Stomach (tissue), 9 donors: ENCODE results near the gene ZNF692. TPM values are rescaled to one million over a fixed set of nuclear protein-coding genes. Genes with fewer than 3 reads are reported as not detected.

Source experiments
- DNase-seq, 2 donors: peaks; one replicate each; pipeline versions ENCODE4 v3.0.0 to v3.0.0-alpha.2; 2013 to 2019
- H3K27ac ChIP-seq, 5 donors: fragments of 200-600 bp in 4 of 5; sonication (generic) in 4 of 5; one replicate each; pipeline ENCODE4 v1.5.1; 2013 to 2019; ENCODE audit warnings: mild to moderate bottlenecking in 1 of 5, moderate library complexity in 1 of 5
- H3K27me3 ChIP-seq, 3 donors: fragments of 200-600 bp; sonication (generic); one replicate each; pipeline ENCODE4 v1.5.1; 2017 to 2019; ENCODE audit warnings: mixed run types in 1 of 3
- H3K36me3 ChIP-seq, 4 donors: fragments of 200-600 bp; sonication (generic); 1 replicate in 3 of 4; 2 replicates in 1 of 4; pipeline ENCODE4 v1.5.1; 2016 to 2019
- H3K4me1 ChIP-seq, 4 donors: fragments of 200-600 bp; sonication (generic); one replicate each; pipeline ENCODE4 v1.5.1; 2016 to 2019
- H3K4me3 ChIP-seq, 4 donors: fragments of 200-600 bp; sonication (generic) in 3 of 4; one replicate each; pipeline ENCODE4 v1.5.1; 2016 to 2019; ENCODE audit warnings: mild to moderate bottlenecking in 1 of 4
- H3K9me3 ChIP-seq, 4 donors: fragments of 200-600 bp; sonication (generic); one replicate each; pipeline ENCODE4 v1.5.1; 2016 to 2019
- EP300 ChIP-seq: sonication (generic); formaldehyde crosslinking; IDR thresholded peaks from one replicate; pipeline ENCODE4 v1.6.1; 2017; ENCODE audit warnings: antibody characterized with exemption
- POLR2A ChIP-seq, 4 donors: fragments of 450-650 bp; IDR thresholded peaks; one replicate each; pipeline ENCODE4 v1.6.1; 2016; ENCODE audit warnings: antibody characterized with exemption in 4 of 4, control low read depth in 2 of 4, mild to moderate bottlenecking in 1 of 4, moderate library complexity in 1 of 4
- POLR2AphosphoS5 ChIP-seq, 3 donors: sonication (generic); formaldehyde crosslinking; IDR thresholded peaks; one replicate each; pipeline ENCODE4 v1.6.1; 2016; ENCODE audit warnings: antibody characterized with exemption in 3 of 3
- WGBS, 5 donors: extraction: QIAGEN DNeasy Blood & Tissue Kit in 3 of 5; methylation state at CpG; one replicate each; pipeline versions ENCODE4 v1.1.5 to v1.1.7; 2013 to 2018; 5-methylcytosine and 5-hydroxymethylcytosine counted together
- intact Hi-C: fragments of 100-400 bp; cut with DNase I; formaldehyde crosslinking; loops from one replicate; pipeline ENCODE4 v1.15.1; 2023; ENCODE audit warnings: low total_unique reads
- polyA plus RNA-seq, 3 donors: library from polyadenylated mRNA; stranded (reverse); fragments of 200-250 nt; gene quantifications; one replicate each; pipeline ENCODE4 v1.2.3, GENCODE V29; 2013
- total RNA-seq, 5 donors: library from RNA; depleted of rRNA; stranded (reverse); fragments of >200 nt; gene quantifications; one replicate each; pipeline versions ENCODE4 v1.1.0 to v1.2.3, GENCODE V29; 2014 to 2016
- TF ChIP-seq, protein P1 (sequence below), 7 experiments: fragments of 450-650 bp in 4 of 7; fragments of 200-600 bp in 3 of 7; sonication (generic) in 3 of 7; IDR thresholded peaks; one replicate each; pipeline ENCODE4 v1.5.1; 2016 to 2019; ENCODE audit warnings: antibody characterized with exemption in 7 of 7, control low read depth in 2 of 7, mild to moderate bottlenecking in 1 of 7
- donor health status: healthy with polysubstance abuse.
- donor health status: Bipolar disorder and iron deficiency.
- donor health status: healthy.

ZNF692 gene
- total and polyA plus RNA-seq, 8 donors, result 8.4 to 120 (median 76.4) TPM

DNA sequence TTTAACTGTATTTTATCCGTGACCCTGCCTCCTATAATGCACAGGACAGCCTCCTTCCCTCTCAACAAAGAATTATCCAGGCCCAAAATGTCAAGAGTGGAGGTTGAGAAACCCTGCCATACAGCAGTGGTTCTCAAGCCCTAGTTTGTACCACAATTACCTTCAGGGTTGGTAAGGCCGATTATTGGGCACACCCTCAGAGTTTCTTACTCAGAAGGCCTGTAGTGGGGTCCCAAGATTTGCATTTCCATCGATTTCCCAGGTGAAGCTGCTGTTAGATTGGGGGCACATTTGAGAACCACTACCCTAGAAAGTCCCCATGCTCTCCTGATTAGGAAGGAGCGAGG lies 46.8 kb upstream of the ZNF692 start:
- peaks cover 11 to 33% (median 18%) of the 10 kb centered on the region in 4 donors for H3K4me1 ChIP-seq
- peak overlapping the region; percentile 90 to 97 (median 93) for H3K27ac ChIP-seq
- peaks cover 0 to 4% (median 0%) of the 10 kb centered on the region in 4 donors for H3K36me3 ChIP-seq
- DNase-seq, result no peak
- intact Hi-C loops, result no loop called here
- H3K9me3 ChIP-seq, result no peaks in the 10 kb centered on the region
- TF ChIP-seq, protein P1, sequence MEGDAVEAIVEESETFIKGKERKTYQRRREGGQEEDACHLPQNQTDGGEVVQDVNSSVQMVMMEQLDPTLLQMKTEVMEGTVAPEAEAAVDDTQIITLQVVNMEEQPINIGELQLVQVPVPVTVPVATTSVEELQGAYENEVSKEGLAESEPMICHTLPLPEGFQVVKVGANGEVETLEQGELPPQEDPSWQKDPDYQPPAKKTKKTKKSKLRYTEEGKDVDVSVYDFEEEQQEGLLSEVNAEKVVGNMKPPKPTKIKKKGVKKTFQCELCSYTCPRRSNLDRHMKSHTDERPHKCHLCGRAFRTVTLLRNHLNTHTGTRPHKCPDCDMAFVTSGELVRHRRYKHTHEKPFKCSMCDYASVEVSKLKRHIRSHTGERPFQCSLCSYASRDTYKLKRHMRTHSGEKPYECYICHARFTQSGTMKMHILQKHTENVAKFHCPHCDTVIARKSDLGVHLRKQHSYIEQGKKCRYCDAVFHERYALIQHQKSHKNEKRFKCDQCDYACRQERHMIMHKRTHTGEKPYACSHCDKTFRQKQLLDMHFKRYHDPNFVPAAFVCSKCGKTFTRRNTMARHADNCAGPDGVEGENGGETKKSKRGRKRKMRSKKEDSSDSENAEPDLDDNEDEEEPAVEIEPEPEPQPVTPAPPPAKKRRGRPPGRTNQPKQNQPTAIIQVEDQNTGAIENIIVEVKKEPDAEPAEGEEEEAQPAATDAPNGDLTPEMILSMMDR (IDR thresholded peaks at IDR 0.05), result no peak
- TF ChIP-seq EP300 (no peak), POLR2AphosphoS5 (IDR thresholded peaks at IDR 0.05) (no peak)
- H3K4me3 ChIP-seq, result peak overlapping the region; percentile 57 to 75 (median 62)
- 16 to 27% (median 25%) methylated on average over 4 of the region's 4 CpGs for WGBS, 5 donors
- H3K27me3 ChIP-seq, result peaks cover 0 to 3% (median 0%) of the 10 kb centered on the region in 3 donors

DNA sequence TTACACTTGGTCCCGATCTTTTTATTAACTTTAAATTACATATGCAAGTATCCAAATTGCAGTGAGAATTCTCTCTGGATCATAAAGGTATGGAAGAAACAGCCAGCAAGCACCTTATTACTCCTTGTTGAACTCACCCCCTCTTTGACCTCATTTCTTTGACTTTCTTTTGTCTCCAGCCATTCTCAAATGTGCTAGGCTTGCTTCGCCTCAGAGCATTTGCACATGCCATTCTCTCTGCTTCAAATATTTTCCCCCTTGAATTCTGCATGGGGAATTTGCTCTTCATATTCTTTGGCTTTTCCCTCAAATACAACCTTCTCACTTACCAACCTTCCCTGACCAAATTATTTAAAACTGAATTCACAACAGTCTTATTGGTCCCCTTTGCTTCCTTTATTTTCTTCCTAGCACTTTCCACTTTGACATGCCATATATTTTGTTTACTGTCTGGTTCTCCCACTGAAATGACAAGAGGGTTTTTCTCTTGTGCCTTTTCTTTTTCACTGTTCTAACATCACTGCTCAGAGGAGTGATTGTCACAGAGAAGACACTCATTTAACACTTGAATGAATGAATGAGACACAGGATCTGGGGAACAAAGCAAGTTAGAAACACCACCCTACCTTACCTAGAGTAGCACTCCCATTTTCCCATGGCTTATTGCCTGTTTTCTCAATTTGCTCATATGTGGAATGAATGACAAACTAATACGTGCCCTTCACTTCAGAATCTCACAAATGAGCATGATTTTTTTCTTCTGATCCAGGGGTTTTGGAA lies 45.7 kb upstream of the ZNF692 start:
- Histone ChIP-seq H3K27me3 (peaks cover 0 to 4% (median 0%) of the 10 kb centered on the region in 3 donors), H3K4me1 (peaks cover 11 to 28% (median 18%) of the 10 kb centered on the region in 4 donors), H3K4me3 (no peak overlapping the region), H3K27ac (no peak overlapping the region), H3K36me3 (no peaks in the 10 kb centered on the region), H3K9me3 (no peaks in the 10 kb centered on the region)
- TF ChIP-seq, protein P1 (IDR thresholded peaks at IDR 0.05), result no peak
- TF ChIP-seq POLR2AphosphoS5 (IDR thresholded peaks at IDR 0.05), result no peak
- TF ChIP-seq POLR2A (IDR thresholded peaks at IDR 0.05), result no peak
- TF ChIP-seq EP300, result no peak
- intact Hi-C loops, result no loop called here
- 87 to 92% (median 90%) methylated on average over 3 of the region's 3 CpGs for WGBS, 5 donors
- no peak for DNase-seq

DNA sequence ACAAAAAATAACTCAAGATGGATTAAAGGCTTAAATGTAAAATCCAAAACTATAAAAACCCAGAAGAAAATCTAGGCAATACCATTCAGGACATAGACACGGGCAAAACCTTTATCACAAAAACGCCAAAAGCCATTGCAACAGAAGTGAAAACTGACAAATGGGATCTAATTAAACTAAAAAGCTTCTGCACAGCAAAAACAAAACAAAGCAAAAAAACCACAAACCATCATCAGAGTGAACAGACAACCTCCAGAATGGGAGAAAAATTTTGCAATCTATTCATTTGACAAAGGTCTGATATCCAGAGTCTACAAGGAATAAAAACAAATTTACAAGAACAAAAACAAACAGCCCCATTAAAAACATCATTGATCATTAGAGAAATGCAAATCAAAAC lies 42.7 kb upstream of the ZNF692 start:
- H3K9me3 ChIP-seq, result no peaks in the 10 kb centered on the region
- no peaks in the 10 kb centered on the region for H3K36me3 ChIP-seq
- peaks cover 0 to 21% (median 0%) of the 10 kb centered on the region in 3 donors for H3K27me3 ChIP-seq
- peaks cover 0 to 9% (median 5%) of the 10 kb centered on the region in 4 donors for H3K4me1 ChIP-seq
- WGBS, 5 donors, result 66 to 82% (median 75%) methylated on average over 2 of the region's 2 CpGs
- H3K27ac ChIP-seq, result no peak overlapping the region
- no peak overlapping the region for H3K4me3 ChIP-seq
- TF ChIP-seq EP300 (no peak), POLR2AphosphoS5 (IDR thresholded peaks at IDR 0.05) (no peak), POLR2A (IDR thresholded peaks at IDR 0.05) (no peak)
- TF ChIP-seq, protein P1 (IDR thresholded peaks at IDR 0.05), result no peak
- intact Hi-C loops, result no loop called here
- no peak for DNase-seq

DNA sequence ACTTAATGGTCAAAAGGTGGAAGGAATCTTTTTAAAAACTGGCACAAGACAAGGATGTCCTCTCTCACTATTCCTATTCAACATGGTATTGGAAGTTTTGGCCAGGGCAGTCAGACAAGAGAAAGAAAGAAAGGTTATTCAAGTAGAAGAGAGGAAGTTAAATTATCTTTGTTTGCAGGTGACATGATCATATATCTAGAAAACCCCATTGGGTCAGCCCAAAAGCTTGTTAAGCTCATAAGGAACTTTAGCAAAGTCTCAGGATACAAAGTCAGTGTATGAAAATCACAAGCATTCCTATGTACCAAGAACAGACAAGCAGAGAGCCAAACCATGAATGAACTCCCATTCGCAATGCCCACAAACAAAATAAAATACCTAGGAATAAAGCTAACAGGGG lies 41.8 kb upstream of the ZNF692 start:
- Histone ChIP-seq H3K4me1 (peaks cover 0 to 7% (median 4%) of the 10 kb centered on the region in 4 donors), H3K4me3 (no peak overlapping the region), H3K27ac (no peak overlapping the region), H3K36me3 (no peaks in the 10 kb centered on the region), H3K9me3 (no peaks in the 10 kb centered on the region), H3K27me3 (peaks cover 0 to 31% (median 0%) of the 10 kb centered on the region in 3 donors)
- no peak for DNase-seq
- WGBS, 5 donors, result 92 to 100% (median 96%) methylated on average over 1 of the region's 1 CpG
- TF ChIP-seq, protein P1 (IDR thresholded peaks at IDR 0.05), result no peak
- no peak for TF ChIP-seq EP300
- no peak for TF ChIP-seq POLR2AphosphoS5 (IDR thresholded peaks at IDR 0.05)
- no peak for TF ChIP-seq POLR2A (IDR thresholded peaks at IDR 0.05)
- intact Hi-C loops, result no loop called here
